Measurements from ENCODE around the gene TSPEAR. TPM values are rescaled to one million over a fixed set of nuclear protein-coding genes. Genes with fewer than 3 reads are reported as not detected.

TSPEAR gene
- total RNA-seq, 2 experiments from 2014 or later: not detected

- ChIA-PET POLR2A (interaction anchor here (0.6 kb wide), 1 partner anchor 288 kb away, joined by 3 read pairs; no protein-coding TSS in a partner anchor), CTCF (interaction anchor here (0.7 kb wide), 1 partner anchor 542 kb away, joined by 3 read pairs; no protein-coding TSS in a partner anchor)
These were observed 207.4 kb downstream of the TSPEAR start for GRCh38 chr21:44503901-44504399.

DNA sequence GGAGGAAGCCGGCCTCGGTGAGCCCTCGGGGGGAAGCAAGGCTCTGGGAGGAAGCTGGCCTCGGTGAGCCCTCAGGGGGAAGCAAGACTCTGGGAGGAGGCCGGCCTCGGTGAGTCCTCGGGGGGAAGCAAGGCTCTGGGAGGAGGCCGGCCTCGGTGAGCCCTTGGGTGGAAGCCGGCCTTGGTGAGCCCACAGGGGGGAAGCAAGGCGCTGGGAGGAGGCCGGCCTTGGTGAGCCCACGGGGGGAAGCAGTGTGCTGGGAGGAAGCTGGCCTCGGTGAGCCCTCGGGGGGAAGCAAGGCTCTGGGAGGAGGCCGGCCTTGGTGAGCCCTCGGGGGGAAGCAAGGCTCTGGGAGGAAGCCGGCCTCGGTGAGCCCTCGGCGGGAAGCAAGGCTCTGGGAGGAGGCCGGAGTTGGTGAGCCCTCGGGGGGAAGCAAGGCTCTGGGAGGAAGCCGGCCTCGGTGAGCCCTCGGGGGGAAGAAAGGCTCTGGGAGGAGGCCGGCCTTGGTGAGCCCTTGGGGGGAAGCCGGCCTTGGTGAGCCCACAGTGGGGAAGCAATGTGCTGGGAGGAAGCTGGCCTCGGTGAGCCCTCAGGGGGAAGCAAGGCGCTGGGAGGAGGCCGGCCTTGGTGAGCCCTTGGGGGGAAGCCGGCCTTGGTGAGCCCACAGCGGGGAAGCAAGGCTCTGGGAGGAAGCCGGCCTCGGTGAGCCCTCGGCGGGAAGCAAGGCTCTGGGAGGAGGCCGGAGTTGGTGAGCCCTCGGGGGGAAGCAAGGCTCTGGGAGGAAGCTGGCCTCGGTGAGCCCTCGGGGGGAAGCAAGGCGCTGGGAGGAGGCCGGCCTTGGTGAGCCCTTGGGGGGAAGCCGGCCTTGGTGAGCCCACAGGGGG, 208.1 kb downstream of the TSPEAR start:
- ChIA-PET CTCF (interaction anchor here (0.7 kb wide), 1 partner anchor 543 kb away, joined by 3 read pairs; no protein-coding TSS in a partner anchor), POLR2A (interaction anchor here (0.6 kb wide), 1 partner anchor 288 kb away, joined by 3 read pairs; no protein-coding TSS in a partner anchor)

- CTCF ChIA-PET: interaction anchor here (1.3 kb wide), 1 partner anchor 8 kb away, joined by 4 read pairs; no protein-coding TSS in a partner anchor
- POLR2A ChIA-PET: no interaction called here
These were observed 209.0 kb downstream of the TSPEAR start for GRCh38 chr21:44502171-44502958.

GRCh38 chr21:44500111-44500510, 211.3 kb downstream of the TSPEAR start:
- POLR2A ChIA-PET: no interaction called here
- CTCF ChIA-PET: interaction anchor here (1.6 kb wide), 1 partner anchor 10 kb away, joined by 5 read pairs; no protein-coding TSS in a partner anchor

GRCh38 chr21:44499631-44500030, 211.7 kb downstream of the TSPEAR start:
- POLR2A ChIA-PET: no interaction called here
- CTCF ChIA-PET: interaction anchor here (1.6 kb wide), 1 partner anchor 11 kb away, joined by 5 read pairs; no protein-coding TSS in a partner anchor

DNA sequence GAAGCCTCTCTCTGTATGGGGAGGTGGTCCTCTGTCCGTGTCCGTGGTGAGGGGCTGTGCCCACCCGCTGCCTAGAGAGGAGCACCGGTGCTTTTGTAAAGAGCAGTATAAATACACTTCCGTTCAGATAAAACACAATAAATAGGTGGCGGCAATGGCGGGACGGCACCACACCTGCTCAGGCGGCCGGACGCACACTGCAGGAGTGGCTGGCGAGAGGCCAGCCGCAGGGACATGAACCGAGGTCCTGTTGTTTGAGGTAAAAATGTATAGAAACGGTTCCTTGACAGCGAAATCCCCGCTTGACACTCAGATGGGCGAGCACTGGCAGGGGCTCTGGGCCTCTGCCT, 212.2 kb downstream of the TSPEAR start:
- ChIA-PET CTCF (no interaction called here), POLR2A (no interaction called here)

GRCh38 chr21:44498280-44499210, 212.8 kb downstream of the TSPEAR start:
- POLR2A ChIA-PET: no interaction called here

GRCh38 chr21:44497703-44498126, 213.7 kb downstream of the TSPEAR start:
- ChIA-PET POLR2A (no interaction called here), CTCF (no interaction called here)

More at GRCh38 chr21:44498280-44499210, 212.8 kb downstream of the TSPEAR start:
- CTCF ChIA-PET: no interaction called here

DNA sequence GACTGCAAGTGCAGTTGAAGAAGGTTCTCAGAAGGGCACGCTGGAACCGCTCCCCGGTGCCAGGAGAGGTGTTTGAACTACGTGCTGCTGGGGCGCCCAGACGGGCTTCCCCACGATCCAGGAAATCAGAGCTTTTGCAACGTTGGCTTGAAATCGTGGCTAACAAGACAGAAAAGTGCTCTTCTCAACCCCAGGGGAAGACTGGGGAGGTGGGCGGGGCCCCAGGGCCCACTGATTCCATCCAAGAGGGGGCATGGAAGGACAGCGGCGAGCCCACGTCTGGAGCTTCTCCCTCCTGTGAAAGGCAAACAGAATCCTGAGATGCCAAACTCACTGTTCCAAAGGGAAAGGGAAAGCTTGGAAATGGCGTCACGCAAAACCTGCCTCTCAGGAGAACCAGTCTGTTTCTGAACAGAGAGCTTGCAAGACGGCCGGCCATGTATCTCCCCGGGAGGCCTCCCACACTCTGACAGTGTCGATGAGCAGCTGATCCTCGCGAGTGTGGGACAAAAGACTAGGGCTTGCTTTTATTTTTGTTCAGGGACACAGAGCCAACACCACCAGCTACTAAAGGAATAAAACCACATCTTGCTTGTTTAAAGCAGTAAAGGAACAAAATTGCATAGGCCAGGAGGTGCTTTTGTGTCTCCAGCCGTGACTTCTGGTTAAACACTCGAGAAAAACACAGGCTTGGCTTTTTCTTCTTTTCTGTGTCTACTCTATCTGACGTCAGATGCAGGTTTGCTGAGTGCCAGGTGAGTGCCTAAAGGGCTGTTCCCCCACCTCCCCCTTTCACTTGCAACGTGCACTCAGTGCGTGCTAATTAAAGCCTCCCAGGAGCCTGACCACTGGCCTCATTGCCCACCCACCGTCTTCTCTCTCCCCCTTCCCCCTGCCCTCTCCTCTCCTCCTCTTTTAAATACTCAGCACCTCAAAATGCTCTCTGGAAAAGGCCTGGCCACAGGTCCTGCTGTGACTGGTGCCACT, 214.5 kb downstream of the TSPEAR start:
- ChIA-PET CTCF (interaction anchor here (1.3 kb wide), 1 partner anchor 14 kb away, joined by 5 read pairs; no protein-coding TSS in a partner anchor), POLR2A (no interaction called here)

- CTCF ChIA-PET: interaction anchor here (1.3 kb wide), 1 partner anchor 15 kb away, joined by 5 read pairs; no protein-coding TSS in a partner anchor
- POLR2A ChIA-PET: interaction anchor here (0.6 kb wide), 1 partner anchor 140 kb away, joined by 3 read pairs; no protein-coding TSS in a partner anchor
These were observed 215.5 kb downstream of the TSPEAR start for GRCh38 chr21:44495611-44496563.

DNA sequence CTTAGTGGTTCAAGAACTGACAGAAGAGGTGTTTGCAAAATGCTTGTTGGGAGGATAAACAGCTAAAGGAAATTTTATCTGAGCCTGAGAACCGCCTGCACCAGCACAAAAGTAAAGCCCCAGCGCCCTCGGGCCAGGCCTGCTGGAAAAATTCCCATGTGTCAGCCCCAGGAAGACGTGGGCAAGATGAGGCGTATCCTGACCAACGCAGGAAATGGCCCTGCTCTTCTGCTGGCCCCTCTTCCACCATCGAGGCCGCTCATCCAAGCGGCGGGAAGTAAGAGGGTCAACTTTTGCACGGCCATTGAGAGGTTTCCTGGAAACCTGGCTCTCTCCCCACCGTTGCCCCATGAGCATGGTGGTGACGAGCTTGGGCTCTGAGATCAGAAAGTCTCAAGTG, 216.4 kb downstream of the TSPEAR start:
- POLR2A ChIA-PET: no interaction called here
- CTCF ChIA-PET: no interaction called here

DNA sequence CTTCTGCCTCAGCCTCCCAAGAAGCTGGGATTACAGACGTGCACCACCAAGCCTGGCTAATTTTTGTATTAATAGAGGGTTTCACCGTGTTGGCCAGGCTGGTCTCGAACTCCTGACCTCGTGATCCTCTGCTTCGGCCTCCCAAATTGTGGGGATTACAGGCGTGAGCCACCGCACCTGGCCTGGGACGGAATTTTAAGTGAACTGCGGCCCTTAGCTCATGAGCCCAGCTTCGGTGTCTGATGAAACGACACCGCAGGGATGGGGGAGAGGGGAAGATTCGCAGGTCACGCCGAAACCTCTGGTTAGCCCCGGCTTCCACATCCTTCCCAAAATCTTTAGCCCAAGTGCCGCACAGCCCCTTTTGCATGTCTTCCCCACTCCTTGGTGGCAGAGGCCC, 217.0 kb downstream of the TSPEAR start:
- POLR2A ChIA-PET: no interaction called here
- CTCF ChIA-PET: interaction anchor here (0.7 kb wide), 1 partner anchor 1792 kb away, joined by 3 read pairs; the partner anchor contains the start of gene YBEY

GRCh38 chr21:44492567-44493385, 218.6 kb downstream of the TSPEAR start:
- POLR2A ChIA-PET: no interaction called here
- CTCF ChIA-PET: no interaction called here

DNA sequence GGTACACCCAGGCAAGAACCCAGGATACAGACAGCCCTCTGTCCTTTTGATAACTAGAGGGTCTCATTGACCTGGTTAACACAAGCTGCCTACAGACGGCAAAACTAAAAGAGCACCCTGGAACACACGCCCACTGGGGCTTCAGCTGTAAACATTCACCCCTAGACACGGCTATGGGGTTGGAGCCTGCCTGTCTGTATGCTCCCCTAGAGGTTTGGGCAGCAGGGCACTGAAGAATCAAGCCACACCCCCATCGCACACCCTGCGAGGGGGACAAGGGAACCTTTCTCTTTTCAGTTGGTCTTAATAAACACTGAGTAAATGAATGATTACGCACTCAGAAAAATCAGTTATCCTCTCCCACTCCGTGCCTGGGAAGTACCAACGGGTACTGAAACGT, 220.6 kb downstream of the TSPEAR start:
- POLR2A ChIA-PET: no interaction called here
- CTCF ChIA-PET: interaction anchor here (1.2 kb wide), 1 partner anchor 11 kb away, joined by 5 read pairs; no protein-coding TSS in a partner anchor

- CTCF ChIA-PET: interaction anchor here (0.6 to 1.2 kb wide), 2 partner anchors 10 to 39 kb away, joined by 3 to 5 read pairs; no protein-coding TSS in a partner anchor
- POLR2A ChIA-PET: no interaction called here
These were observed 221.0 kb downstream of the TSPEAR start for GRCh38 chr21:44490405-44490804.

DNA sequence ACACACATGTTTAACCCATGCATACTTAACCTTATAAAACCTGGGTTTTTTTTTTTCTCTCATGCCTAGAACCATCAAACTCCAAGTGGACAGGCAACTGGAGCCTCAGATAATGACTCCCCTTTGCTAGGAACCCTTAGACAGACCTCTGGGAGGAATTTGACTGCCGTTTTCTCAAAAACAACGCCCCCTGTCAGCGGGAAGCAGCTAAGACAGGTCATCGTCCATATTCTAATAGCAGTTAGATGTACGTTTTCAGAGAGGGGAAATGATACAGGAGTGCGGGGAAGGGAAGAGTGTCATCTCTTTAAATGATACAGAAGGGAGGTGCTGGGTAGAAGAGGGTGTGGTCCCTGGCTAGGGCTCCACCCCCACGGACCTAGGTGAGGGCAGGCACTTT, 221.4 kb downstream of the TSPEAR start:
- ChIA-PET CTCF (interaction anchor here (0.6 to 1.2 kb wide), 2 partner anchors 10 to 38 kb away, joined by 3 to 5 read pairs; no protein-coding TSS in a partner anchor), POLR2A (no interaction called here)

All from activated CD8-positive, alpha-beta memory T cell treated with anti-CD3 and anti-CD28 coated beads for 36 hours (primary cell).